ENCODE data around the gene ADGRD1.

ADGRD1 gene

DNA sequence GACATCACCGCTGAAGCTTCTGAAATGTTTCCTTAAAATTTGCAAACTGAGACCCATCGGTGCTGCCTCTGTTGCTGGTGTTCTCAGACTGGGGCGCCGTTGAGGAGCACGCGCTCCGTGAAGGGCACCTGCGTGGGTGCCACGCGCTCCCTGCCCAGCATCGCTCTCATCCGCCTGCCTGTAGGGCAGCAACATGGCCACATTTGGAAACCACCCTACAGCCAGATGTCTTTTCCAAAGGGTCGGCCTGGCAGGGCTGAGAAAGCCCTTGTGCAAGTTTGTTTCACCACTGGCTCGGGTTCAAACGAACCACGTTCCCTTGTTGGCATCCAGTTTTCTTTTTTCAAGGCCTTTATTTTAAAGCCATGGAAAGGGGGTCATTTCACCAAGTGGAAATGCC is 13.9 kb downstream of the ADGRD1 start:
- no peak for DNase-seq

DNA sequence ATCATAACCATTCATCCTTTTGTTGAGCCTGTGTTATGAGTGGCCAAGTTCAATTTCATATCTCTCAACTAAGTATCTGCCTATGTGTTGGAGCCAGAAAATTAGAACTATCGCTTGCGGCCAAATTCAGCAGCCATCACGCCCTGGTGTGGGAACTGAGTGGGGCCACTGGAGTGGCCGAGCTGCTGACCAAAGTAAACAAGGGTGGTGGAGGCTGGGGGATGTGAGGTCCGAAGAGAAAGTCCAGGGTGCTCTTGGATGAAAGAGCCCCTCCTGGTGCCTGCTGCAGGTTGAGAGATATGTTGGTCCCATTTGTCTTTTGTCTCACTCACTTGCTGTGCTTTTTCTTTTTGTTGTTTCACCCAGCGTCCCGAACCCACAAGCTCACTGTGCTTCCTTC is 14.9 kb downstream of the ADGRD1 start:
- DNase-seq, result no peak

DNA sequence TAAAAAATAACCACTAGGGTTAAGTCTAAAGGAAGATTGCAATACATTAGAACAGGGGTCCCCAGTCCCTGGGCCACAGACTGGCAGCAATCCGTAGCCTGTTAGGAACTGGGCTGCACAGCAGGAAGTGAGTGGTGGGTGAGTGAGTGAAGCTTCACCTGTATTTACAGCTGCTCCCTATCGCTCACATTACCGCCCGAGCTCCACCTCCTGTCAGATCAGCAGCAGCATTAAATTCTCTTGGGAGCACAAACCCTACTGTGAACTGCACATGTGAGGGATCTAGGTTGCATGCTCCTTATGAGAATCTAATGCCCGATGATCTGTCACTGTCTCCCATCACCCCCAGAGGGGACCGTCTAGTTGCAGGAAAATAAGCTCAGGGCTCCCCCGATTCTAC is 15.5 kb downstream of the ADGRD1 start:
- DNase-seq, result no peak

DNA sequence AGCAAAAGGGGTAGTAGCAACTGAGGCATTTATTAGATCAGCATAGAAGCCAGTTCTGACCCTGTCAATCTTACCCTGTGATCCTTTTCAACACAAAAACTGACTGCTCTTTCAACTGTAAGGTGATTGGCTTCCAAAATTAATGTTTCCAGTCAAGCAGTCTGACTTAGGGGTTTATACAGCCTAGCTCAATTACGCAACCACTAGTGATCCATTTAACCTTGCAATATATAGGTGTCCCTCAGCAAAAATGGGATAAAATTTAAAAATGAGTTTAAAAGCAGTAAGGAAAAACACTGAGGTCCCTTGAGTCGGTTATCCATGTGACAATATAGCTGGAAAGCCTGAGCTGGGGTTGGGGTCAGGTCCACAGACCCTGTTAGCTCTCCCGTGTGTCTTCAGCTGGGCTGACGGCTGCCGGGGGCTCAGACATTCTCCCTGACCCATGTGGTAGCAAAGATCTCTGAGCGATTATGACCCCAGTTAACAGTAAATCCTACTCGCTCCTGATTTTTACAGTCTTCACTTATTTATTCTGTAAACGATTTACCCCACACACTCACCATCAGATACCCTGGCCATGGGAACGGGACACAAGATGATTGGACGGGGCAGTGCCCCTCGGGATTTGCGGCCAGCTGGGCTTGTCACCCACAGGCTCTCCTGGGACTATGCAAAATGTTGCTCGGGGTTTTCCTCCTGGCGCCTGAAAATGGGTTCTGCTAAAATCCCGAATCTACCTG is 16.6 kb downstream of the ADGRD1 start:
- DNase-seq, result no peak

DNA sequence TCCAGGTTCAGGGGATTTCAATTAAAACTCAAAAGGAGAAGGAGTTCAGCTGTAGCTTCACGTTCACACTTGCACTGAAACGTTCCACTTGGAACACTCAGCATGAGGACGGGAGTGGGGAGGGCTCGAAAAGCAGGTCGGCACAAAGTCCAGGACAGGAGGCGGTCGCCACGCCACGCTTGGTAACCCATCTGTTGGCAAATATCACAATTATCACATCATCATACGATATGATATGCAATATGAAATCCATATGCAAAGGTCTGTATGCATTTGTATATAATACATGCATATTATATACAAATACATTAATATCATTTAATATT is 17.2 kb downstream of the ADGRD1 start:
- no peak for DNase-seq

DNA sequence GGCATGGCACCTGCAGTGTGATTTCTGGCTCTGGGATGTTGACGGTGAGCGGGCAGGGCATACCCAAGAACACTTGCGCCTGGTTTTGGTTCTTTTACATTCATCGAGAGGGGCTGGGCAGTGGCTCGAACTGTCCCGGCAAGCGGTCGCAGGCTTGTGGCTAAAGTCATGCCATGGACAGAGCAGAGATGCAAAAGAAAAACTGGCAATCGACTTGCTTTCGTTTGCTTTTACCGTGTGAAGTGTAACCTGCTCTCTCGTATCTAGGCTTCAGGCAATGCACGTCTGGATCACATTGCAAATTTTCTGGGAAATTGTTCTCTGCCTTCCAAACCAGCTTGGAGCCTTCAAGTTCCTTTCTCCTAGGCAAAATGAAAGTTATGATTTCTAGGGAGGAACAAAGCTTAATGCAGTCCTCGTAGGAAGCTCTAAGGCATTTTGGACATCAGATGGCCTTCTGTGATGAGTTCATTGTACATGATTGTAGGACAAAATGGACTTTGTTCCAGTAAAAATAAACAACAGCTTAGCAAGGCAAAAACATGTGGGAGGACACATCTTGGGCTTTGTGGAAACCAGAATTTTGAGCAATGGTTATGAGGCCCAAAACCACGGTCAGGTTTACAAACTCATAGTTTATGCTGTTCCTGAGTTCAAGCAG is 18.3 kb downstream of the ADGRD1 start:
- DNase-seq, result no peak

DNA sequence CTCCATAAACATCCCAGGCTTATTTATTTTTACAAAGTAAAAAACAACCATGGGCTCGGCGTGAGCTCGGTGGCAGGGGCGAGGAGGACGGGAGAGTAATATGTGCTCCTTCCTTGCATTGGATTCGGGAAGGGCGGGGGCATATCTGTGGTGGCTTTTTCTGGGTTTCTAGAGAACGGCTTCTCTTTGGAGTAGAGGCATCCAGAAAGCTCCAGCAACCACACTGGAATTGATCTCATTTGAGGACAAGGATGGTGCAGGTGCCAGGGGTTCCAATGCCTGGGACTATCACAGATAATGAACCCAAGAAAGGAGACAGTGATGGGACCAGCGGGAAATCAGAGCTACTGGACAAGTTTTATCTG is 18.9 kb downstream of the ADGRD1 start:
- DNase-seq, result no peak

DNA sequence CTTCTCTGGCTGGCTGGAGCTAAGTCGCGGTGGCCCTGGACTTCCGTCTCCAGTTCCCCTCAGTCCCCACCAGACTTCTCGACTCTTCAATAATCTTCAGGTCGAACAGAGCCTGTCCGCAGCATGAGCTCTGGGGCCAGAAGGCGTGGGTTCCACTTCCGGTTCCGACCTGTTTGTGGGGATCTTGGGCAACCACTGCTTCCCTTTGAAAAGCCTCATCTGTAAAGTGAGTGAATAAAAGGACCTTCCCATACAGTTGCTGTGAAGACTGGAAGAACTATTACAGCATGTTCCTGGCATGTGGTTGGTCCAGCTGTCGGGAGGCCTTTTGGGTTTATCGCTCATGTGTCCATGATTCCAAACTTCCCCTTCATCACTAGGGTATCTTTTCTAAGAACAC is 19.4 kb downstream of the ADGRD1 start:
- DNase-seq, result no peak

DNA sequence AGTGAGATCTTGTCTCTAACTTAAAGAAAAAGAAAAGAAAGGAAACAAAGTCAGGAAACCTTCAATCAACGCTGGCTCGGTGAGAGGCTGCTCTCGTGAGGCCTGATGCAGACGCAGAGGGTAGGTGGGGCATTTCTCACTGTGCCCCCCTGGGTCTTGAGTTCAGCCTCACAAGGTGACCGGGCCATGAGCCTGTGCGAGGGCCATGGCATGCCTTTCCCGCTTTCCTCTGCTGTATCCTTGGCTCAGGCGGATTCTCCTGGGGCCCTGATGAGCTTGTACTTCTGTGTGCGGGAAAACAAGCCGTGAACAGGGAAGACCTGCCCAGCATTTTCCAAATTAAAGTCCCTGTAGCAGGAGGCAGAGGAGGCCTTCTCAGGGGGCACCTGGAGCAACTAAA is 20.2 kb downstream of the ADGRD1 start:
- DNase-seq, result no peak

DNA sequence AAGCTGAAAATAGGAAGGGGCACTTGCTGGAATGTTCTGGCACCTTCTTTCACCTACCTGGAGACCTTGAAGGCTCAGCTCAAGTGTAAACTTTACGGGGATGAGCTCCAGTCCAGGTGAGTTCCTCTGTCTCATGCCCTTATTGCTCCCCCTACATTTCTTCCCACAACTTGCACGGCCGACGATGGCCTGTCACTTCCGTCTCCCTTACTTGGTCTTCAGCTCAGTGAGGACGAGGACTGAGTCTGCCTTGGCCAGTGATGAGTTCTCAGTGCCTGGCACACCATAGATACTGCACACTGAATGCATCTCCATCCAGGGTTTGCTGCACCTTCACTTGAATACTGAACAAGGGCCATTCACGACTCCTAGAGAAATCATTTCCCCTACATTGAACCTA is 21.4 kb downstream of the ADGRD1 start:
- DNase-seq, result no peak

DNA sequence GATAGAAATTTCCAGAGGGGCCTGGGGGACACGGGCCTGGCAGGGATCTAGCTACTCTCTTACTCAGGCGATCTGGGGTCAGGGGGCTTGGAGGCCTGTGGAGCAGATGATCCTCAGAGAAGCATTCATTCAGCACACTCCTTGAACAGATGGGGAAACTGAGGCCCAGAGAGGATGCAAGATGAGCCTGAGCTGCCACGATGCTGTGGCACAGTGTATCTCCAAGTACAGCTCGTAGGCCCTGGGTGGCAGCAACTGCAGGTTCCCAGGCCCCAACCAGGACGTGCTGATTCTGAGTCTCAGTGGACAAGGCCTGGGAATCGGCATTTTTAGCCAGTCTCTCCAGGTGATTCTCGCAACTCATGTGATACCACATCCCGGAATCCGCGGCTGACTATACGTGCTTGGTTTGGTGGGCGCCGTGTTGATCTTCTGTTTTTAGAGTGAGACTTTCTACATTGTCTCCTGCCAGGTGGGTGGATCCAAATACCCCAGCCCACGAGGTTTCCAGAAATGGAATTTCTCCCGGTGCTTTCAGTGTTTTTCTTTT is 22.5 kb downstream of the ADGRD1 start:
- no peak for DNase-seq

DNA sequence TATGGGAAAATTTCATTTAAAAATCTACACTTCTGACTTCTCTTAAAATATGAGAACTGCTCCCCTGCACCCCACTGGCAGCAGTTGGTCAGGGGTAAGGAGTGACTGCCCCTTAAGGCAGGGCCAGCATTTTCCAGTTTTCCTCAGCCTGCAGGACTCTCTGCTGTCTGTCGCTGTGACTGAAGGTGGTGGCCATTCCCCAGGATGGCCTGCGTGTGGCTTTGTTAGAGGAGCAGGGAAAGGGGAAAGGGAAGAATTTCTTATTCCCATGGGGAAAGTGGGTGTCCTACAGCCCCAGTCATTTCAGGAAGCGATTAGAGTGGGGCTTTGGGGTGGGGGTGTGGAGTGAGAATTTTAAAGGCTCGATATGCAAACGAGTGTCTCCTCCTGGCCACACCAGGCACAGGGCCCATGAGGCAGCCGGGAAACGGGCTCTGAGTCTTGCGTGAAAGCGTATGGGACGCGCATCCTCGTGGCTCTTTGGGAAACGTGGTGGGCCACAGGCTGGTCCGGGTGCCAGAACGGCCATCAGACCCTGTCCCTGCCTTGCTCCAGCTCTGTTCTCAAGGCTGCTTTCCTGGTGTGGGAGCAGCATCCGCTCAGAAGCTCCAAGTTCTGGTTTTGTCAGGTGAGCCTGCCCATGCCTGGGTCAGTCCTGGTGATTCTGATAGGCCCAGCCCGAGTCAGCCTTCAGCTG is 23.5 kb downstream of the ADGRD1 start:
- DNase-seq, result no peak

DNA sequence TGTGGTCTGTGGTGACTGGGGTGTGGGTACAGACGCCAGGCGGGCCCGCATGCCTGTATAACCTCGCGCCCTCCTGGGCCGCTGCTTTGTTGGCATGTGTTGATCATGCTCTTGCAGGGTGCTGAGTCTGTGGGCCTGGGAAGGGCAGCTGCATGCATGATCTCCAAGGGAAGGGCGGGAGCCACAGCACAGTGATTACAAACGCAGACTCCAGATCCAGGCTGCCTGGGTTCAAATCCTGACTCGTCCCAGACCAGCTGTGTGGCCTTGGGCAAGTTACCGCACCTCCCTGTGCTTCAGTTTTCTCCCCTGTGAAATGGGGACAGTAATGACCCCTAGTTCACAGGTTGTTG is 24.0 kb downstream of the ADGRD1 start:
- no peak for DNase-seq

DNA sequence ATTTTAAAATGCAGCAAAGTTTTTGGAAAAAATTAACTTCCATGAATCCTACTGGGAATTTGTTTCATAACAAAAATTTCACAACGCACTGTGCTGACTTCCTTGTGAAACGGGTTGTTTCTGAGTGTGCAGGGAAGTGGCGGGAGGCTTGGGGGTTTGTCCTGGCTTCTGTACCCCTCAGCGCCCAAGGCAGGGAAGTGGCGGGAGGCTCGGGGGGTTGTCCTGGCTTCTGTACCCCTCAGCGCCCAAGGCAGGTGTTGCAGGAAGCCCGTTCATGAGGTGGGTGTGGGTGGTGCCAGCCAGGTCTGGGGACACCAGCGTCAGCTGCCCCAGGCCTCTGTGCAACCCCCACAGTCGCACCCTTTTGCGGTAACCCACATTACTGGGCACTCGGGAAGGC is 25.1 kb downstream of the ADGRD1 start:
- no peak for DNase-seq

DNA sequence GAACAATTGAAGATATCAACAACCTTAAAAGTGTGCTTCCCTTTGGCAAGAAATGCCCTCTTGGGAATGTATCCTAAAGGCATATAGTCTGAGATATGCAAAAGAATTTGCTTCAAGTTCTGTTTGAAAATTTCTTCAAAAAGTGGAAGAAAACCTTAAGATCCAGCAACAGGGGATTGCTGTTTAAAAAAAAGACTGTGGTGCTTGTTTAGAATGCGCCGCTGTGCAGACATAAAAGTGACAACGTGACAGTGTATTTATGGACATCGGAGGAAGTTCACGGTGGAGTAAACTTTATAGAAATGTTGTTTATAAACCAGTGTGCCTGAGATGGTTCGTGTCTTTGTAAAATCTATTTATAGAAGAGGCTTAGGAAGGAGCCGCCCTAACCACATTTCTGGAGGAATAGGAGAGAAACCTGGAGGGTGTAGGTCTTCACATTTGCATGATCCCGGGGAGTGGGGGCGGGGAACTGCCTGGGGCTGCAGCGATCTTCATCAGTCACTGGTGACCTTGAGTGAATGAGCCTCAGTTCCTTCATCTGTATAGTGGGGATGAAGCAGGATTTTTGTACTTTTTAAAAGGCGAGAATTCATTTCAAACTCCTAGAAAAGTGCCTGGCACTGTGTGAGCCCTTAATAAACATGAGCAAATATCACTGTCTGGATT is 27.5 kb downstream of the ADGRD1 start:
- DNase-seq, result no peak

DNA sequence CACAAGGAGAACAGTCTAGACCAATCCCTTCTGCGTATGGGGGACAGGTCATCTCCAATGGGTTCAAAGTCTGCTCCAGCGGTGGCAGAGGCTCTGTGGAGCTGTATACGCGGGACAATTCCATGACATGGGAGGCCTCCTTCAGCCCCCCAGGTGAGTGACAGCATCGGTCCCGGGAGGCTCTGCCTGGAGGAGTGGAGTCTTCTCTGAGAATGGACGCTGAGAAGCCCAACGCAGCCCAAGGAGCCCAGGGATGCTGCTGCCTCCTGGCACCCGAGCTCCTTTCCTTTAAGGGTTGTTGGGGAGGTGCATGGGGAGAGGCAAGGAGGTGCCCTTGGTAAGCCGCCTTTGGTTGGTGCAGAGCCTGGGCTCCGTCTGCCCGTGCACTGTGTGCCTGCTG is 28.2 kb downstream of the ADGRD1 start:
- no peak for DNase-seq

DNA sequence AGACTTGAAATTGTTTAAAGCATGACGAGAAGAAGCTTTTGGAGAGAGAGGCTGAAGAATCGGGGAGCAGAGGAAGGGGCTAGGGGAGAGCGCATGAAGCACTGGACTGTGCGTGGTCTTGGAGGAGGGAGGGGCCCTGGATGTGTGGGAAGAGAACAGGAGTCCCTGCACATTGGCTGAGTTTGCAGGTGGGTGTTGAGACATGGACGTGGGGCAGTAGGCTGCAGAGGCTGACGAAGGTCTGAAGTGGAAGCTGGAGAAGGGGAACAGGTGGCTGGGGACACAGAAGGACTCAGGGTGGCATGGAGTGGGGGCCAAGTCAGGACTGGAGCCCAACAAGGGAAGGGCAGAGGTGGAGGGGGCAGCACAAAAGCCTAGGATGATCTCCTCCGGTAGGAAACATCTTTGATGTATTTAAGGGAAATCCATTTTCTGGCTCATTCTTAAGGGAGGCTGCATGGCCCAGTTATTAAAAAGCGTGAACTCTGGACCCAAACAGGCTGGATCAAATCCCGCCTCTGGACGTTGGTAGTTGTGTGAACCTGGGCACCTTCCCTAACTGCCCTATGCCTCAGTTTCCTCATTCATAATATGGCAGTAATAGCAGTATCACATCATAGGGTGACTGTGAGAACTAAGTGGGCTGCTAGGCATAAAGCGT is 29.0 kb downstream of the ADGRD1 start:
- DNase-seq, result no peak

DNA sequence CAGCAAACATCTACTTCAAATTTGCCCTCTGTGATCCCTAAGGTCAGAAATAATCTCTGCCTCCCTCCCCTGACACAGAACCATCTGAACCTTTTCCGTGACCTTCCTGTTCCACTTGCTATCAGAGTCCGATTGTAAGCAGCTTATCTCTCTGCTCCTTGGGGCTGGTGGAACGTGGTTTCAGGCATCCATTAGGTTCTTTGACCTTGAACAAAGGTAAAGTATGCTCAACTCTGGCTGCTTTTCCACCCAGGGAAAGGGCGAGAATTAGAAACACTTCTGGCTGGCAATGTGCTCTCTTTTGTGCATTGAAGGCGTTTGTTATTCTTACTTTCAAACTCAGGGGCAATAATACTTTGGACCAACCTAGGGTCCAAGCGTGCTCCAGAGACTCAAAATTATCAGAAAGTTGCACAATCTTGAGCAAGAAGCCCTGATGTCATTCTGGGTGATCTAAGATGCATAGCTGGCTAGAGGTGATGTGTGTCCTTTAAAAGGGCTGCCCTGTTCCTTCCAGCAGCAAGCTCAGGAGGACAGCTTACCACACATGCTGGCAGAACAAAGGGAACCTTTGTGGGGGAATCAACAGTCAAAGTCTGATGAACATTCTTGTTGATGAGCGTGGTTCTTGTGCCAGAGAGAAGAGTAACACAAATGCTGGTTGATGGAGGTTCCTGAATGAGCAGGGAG is 29.8 kb downstream of the ADGRD1 start:
- DNase-seq, result no peak

DNA sequence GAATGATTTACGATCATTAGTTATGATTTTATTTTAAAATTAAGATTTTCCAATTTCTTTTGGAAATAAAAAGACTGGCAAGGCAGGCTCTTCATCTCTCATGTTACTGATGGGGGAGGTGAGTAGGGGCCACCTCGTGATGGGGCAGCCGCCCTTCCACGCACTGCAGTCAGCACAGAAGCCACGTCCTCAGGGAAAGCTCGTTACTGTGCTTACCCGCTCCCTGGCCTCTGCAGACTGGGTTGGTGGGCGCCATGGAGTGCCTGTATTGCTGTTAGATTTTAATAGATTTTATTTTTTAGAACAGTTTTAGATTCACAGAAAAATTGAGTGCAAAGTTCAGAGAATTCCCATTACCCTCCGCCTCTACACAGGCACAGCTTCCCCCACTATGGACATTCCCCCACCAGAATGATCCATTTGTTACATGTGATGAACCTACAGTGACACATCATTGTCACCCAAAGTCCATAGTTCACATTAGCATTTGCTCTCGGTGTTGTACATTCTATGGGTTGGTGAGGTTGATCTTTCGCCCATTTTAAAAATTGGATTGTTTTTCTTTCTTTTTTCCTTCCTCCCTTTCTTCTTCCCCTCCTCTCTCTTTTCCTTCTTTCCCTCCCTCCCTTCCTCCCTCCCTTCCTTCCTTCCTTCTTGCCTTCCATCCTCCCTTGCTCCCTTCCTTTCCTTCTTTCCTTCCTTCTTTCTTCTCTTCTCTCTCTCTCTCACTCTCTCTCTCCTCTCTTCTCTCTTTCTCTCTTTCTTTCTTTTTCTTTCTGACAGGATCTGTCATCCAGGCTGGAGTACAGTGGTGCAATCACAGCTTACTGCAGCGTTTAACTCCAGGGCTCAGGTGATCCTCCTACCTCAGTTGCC is 30.7 kb downstream of the ADGRD1 start:
- DNase-seq, result no peak

DNA sequence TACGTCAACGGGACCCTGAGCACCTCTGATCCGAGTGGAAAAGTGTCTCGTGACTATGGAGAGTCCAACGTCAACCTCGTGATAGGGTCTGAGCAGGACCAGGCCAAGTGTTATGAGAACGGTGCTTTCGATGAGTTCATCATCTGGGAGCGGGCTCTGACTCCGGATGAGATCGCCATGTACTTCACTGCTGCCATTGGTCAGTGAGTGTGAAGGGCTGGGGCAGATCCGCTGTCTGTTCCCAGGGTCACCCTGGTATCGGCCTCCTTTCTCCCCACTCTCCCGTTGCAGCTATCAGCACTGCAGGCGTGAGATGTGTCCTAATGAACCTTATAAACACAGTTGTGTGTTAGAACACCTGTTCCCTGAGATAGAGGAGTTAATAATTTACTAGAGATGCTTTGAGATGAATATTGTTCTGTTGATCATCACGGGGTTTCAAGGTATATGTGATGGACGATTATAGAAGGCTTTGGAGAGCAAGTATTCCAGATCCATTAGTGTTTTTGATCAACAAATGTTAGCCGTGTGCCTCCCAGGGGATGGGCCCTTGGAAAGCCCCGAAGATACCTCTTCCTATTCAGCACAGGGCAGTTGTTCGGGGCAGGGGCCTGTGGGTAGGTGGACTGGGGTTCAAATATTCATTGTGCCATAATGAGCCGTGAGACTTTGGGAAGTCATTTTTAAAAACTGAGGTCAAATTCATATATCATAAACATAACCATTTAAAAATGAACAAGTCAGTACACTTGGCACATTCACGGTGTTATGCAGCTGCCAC is 33.6 kb downstream of the ADGRD1 start:
- DNase-seq, result no peak

DNA sequence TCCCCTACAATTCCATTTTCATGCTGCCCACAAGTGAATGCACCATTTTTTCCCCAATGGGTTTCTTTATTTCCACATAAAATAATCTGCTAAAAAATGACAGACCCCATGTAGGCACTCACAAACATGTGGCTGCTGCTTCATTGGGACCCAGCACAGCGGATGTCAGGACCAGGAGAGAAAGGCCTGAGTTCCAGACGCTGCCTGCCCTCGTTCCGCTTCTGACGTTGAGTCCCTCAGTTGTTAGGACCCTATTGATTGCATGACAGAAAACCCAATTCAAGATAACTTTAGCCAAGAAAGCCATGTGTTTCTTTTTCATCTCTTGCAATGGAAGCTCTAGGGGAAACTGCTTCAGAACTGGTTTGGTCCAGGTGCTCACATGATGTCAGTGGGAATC is 34.6 kb downstream of the ADGRD1 start:
- no peak for DNase-seq

Data from stimulated activated CD4-positive, alpha-beta T cell treated with anti-CD3 and anti-CD28 coated beads, Interleukin-2, amount 100 ng/mL, for 24 hours (primary cell).